Subcutaneous adipose tissue (tissue), 4 donors: Measurements from ENCODE around the gene DCAF8L1. TPM values are rescaled to one million over a fixed set of nuclear protein-coding genes. Genes with fewer than 3 reads are reported as not detected.

Experiments used
- CTCF ChIP-seq: fragments of 450-650 bp; IDR thresholded peaks from one replicate; pipeline ENCODE4 v1.5.1; 2016; ENCODE audit warnings: low read depth, mild to moderate bottlenecking, control low read depth, antibody characterized with exemption, moderate library complexity
- total RNA-seq, 4 donors: library from RNA; depleted of rRNA; stranded (reverse); fragments of >200 nt; gene quantifications; one replicate each; pipeline ENCODE4 v1.1.0, GENCODE V29; 2016

The DCAF8L1 gene
- total RNA-seq: not detected

- TF ChIP-seq CTCF: no peak
Measured at GRCh38 chrX:27981349-27981748, at the start of gene DCAF8L1. TSS of gene DCAF8L1 (minus strand) at chrX:27981449. CDS start at chrX:27981334, 115 bp downstream.

GRCh38 chrX:28022371-28022770 lies 41.1 kb upstream of the DCAF8L1 start:
- TF ChIP-seq CTCF: no peak

GRCh38 chrX:28016823-28017222 lies 35.6 kb upstream of the DCAF8L1 start:
- TF ChIP-seq CTCF: no peak

GRCh38 chrX:28015993-28016392 lies 34.7 kb upstream of the DCAF8L1 start:
- TF ChIP-seq CTCF: no peak

- TF ChIP-seq CTCF: no peak
Measured at GRCh38 chrX:28010875-28011274, 29.6 kb upstream of the DCAF8L1 start.

GRCh38 chrX:27998666-27999065 lies 17.4 kb upstream of the DCAF8L1 start:
- no peak for TF ChIP-seq CTCF

GRCh38 chrX:27997622-27998021 lies 16.4 kb upstream of the DCAF8L1 start:
- no peak for TF ChIP-seq CTCF

- TF ChIP-seq CTCF: no peak
Measured at GRCh38 chrX:27996132-27996531, 14.9 kb upstream of the DCAF8L1 start.
